Measurements from ENCODE around the gene TSPAN9.

DNA sequence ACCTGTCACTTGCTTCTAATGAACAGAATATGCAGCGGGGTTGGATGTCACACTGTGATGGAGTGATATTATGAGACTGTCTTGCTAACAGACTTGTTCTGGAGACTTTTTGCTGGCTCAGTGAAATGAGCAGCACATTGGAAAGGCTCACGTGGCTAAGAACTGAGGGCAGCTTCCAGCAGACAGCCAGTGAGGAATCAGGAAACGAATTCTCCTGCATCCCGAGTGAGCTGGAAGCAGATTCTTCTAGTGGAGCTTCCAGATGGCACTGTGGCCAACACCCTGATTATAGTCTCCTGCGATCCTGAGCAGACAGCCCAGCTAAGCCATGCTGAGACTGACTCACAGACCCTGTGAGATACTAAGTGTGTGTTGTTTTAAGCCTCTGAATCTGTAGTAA is 16.1 kb upstream of the TSPAN9 start:
- TF ChIP-seq, protein P1, sequence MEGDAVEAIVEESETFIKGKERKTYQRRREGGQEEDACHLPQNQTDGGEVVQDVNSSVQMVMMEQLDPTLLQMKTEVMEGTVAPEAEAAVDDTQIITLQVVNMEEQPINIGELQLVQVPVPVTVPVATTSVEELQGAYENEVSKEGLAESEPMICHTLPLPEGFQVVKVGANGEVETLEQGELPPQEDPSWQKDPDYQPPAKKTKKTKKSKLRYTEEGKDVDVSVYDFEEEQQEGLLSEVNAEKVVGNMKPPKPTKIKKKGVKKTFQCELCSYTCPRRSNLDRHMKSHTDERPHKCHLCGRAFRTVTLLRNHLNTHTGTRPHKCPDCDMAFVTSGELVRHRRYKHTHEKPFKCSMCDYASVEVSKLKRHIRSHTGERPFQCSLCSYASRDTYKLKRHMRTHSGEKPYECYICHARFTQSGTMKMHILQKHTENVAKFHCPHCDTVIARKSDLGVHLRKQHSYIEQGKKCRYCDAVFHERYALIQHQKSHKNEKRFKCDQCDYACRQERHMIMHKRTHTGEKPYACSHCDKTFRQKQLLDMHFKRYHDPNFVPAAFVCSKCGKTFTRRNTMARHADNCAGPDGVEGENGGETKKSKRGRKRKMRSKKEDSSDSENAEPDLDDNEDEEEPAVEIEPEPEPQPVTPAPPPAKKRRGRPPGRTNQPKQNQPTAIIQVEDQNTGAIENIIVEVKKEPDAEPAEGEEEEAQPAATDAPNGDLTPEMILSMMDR (IDR thresholded peaks at IDR 0.05), result no peak
- TF ChIP-seq EZH2phosphoT487 (IDR thresholded peaks at IDR 0.05) (no peak), EZH2 (IDR thresholded peaks at IDR 0.05) (no peak)
